ENCODE data around the gene MRPL36. TPM values are rescaled to one million over a fixed set of nuclear protein-coding genes. Genes with fewer than 3 reads are reported as not detected.
"Not testable (repeated sequence)": the region's sequence is repeated elsewhere in the genome, so short reads cannot be mapped to it uniquely, and the experiment has no call there.

The MRPL36 gene
- total RNA-seq, 1 experiment from 2014 or later = 96.3 TPM

DNA sequence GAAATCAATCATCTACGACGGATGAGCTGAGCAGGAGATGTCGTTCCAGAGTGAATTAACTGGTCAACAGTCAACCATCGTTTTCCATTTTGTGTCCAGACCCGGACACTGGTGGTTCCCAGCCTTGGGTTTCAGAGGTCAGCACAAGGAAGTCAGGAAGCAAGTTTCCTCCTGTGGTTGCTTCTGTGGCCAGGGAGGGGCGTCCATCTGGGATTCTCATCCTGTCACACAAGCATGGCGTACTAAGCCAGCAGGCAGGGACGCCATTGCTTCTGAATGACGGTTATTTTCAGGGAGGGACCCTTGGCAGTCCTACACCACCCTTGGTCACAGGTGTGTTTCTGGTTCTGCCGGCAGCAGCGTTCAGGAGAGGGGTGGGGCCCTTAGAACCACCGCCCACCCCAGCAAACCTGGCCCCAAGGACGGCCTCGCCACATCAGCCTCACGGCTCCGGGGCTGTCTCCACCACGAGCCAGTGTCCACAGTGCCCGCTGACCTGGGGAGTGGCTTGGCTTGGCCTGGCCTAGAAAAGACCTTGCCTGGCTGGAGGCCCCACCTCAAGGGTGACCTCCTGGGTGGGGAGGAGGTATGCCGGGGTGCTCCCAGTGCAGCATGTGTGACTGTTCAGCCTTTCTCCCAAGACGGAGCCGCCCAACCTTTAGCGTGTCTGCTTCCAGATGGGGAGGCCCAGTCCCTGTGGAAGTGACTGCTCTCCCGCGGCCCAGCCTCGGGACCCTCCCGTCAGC lies 26.8 kb upstream of the MRPL36 start:
- Histone ChIP-seq H3K36me3 (peaks cover 24% of the 10 kb centered on the region), H3K27me3 (replicated peaks) (0 out of 2 replicates have a peak, but pooled peaks cover 5% of the 10 kb centered on the region), H3K27ac (no peak overlapping the region), H3K4me3 (no peak overlapping the region), H3K4me1 (replicated peaks) (no peaks in the 10 kb centered on the region), H3K9me3 (replicated peaks) (no peaks in the 10 kb centered on the region)
- DNase-seq (ENCODE audit: low read depth in 1 of 2, low spot score in 2 of 2) = peak in 1 of 2 experiments; percentile 44

DNA sequence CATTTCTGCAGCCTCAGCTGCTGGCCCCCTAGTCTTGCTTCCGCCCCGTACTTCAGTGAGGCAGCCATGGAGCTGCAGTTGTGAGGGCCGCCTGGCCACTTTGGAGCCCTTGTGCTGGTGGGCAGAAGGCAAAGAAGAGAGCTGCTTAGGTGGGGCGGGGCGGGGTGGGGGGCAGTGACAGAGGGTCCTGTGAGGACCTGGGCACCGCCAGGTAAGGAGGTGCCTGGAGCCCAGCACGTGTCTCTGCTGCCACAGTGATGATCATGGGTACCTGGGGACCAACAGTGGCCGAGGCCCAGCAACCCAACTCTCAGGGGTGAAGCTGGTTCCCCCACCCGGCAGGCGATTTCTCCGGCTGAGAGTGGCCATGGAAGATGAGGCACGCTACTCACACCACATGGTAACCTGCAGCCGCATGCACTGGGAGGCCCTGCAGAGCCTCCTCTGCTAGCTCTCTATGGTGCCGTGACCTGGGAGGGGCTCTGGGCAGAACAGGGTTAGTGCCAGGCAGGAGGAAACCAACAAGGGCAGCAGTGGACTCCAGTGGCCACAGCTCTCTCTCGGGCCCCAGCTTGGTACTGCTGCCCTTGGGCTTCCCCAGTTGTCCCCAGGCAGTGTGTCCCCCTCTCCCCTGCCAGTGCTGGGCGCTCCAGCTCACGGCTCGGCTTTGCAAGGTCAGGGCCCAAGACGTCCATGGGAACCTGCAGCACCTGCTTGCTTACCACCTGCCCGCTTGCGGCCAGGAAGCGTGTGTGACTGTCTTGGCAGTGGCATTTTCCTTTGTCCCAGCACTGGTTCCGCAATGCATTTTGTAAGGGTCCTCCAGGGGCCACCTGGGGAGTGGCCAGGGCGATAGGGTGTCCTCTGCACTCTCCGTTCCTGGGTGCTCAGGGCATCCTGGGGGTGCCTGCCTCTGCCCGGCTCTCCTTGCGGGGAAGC lies 25.5 kb upstream of the MRPL36 start:
- no peaks in the 10 kb centered on the region for H3K9me3 ChIP-seq (replicated peaks)
- no peak for DNase-seq (ENCODE audit: low read depth in 1 of 2, low spot score in 2 of 2)
- 0 out of 2 replicates have a peak, but pooled peaks cover 2% of the 10 kb centered on the region for H3K27me3 ChIP-seq (replicated peaks)
- no peak overlapping the region for H3K27ac ChIP-seq
- peaks cover 36% of the 10 kb centered on the region for H3K36me3 ChIP-seq
- no peak overlapping the region for H3K4me3 ChIP-seq
- no peaks in the 10 kb centered on the region for H3K4me1 ChIP-seq (replicated peaks)

DNA sequence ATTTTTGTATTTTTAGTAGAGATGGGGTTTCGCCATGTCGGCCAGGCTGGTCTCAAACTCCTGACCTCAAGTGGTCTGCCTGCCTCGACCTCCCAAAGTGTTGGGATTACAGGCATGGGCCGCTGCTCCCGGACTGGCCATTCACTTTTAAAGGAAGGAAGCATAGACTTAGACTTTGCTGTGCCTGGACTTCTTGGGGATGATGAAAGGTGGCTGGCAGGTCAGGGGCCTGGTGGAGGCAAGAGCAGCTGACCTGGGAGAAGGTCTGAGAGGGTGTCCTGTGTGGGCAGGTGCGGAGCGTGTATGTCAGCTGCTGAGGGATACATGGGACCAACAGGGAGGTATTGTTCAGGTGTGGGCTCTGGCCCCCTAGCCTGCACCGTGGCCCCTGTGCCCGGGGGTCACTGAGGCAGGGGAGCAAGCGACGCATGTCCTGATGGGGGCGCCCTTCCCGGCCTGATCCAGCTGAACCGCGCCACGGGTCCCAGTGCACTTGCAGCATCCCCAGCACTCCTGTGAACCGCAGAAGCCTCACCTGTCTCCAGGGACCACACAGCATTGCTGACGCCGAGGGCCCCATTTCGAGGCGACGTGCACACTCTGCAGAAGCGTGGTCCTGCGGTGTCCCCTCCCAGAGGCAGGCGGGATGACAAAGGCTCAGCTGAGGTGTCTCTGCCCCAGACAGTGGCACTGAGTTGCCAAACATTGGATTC lies 24.6 kb upstream of the MRPL36 start:
- Histone ChIP-seq H3K4me3 (no peak overlapping the region), H3K27ac (no peak overlapping the region), H3K4me1 (replicated peaks) (no peaks in the 10 kb centered on the region), H3K27me3 (replicated peaks) (no peaks in the 10 kb centered on the region), H3K36me3 (peaks cover 42% of the 10 kb centered on the region), H3K9me3 (replicated peaks) (no peaks in the 10 kb centered on the region)
- no peak for DNase-seq (ENCODE audit: low read depth in 1 of 2, low spot score in 2 of 2)

DNA sequence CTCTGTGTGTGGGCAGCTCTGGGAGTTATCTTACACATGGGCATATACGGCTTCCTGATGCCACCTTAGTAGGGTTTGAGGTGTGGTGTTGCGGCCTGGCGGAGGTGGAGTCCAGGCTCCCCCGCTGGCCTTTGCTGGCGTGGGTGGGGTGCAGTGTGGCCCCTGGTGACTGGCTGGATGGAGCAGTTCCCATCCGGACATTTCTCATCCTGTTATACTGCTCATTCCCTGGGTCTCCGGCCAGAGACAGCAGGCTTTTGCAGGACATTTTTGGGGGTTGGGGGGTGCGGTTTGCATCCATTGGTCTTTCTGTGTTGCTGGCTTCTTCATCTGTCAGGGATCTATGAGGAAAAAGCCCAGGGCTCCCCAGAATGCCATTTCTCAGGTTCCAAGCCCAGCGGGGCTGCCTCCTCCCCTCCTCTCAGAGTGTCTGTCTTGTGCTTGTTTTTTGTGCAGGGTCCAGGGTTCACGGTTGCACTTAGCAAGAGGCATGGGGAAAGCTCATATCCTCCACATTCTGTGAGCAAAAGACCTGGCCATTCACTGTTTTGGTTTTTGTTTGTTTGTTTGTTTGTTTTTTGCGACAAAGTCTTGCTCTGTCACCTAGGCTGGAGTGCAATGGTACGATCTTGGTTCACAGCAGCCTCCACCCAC lies 23.9 kb upstream of the MRPL36 start:
- Histone ChIP-seq H3K27ac (no peak overlapping the region), H3K36me3 (peaks cover 49% of the 10 kb centered on the region), H3K27me3 (replicated peaks) (no peaks in the 10 kb centered on the region), H3K4me1 (replicated peaks) (no peaks in the 10 kb centered on the region), H3K9me3 (replicated peaks) (no peaks in the 10 kb centered on the region), H3K4me3 (no peak overlapping the region)
- DNase-seq (ENCODE audit: low read depth in 1 of 2, low spot score in 2 of 2) = no peak

DNA sequence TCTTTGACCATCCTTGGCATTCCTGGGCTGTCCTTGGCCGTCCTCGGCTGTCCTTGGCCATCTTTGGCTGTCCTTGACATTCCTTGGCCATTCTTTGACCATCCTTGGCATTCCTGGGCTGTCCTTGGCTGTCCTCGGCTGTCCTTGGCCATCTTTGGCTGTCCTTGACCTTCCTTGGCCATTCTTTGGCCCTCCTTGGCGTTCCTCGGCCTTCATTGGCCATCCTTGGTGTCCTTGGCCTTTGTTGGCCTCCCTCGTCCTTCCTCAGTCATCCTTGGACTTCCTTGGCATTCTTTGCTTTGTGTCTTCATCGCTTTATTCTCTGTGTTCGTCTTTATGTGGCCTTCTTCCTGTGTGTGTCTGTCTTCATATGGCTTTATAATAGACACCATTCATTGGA lies 22.2 kb upstream of the MRPL36 start:
- no peaks in the 10 kb centered on the region for H3K27me3 ChIP-seq (replicated peaks)
- no peaks in the 10 kb centered on the region for H3K9me3 ChIP-seq (replicated peaks)
- H3K4me1 ChIP-seq (replicated peaks) = no peaks in the 10 kb centered on the region
- DNase-seq (ENCODE audit: low read depth in 1 of 2, low spot score in 2 of 2) = no peak
- H3K27ac ChIP-seq = no peak overlapping the region
- peaks cover 64% of the 10 kb centered on the region for H3K36me3 ChIP-seq
- no peak overlapping the region for H3K4me3 ChIP-seq

DNA sequence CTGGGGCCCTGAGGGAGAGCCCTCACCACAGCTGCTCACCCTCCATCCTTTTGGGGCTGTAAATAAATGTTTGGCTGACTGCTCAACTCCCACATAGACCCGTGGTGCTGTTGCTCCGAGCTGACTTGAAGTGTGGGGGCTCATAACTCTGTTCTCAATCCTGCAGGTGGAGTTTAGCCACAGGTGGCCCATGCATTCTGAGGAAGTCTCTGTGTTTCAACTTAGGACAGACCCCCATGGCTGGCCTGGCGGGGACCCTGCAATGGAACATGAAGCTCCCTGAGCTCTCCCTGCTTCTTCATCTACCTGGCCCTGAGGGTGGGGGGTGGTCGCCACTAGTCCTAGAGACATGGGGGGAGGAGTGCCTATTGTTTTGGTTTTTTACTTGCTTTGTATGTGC lies 21.3 kb upstream of the MRPL36 start:
- Histone ChIP-seq H3K27ac (no peak overlapping the region), H3K4me1 (replicated peaks) (no peaks in the 10 kb centered on the region), H3K36me3 (peaks cover 69% of the 10 kb centered on the region), H3K4me3 (no peak overlapping the region), H3K9me3 (replicated peaks) (no peaks in the 10 kb centered on the region), H3K27me3 (replicated peaks) (no peaks in the 10 kb centered on the region)
- no peak for DNase-seq (ENCODE audit: low read depth in 1 of 2, low spot score in 2 of 2)

DNA sequence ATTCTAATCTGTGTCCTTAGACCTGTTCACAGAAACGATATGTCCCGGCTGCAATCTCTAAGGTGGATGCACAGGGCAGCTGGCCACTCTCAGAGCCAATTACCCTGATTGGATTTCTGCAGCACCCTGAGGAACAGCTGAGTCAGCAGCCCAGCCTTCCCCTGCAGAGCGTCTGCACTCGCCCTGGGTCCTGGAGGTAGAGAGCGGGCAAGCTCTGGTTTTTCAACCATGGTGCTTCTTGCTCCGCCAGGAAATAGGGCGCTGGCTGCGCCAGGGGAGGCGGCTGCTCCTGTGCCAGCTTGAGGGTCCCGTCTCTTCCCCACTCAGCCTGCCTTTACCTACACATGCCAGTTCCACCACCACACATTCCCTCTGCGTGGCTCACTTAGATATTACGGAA lies 20.7 kb upstream of the MRPL36 start:
- Histone ChIP-seq H3K4me1 (replicated peaks) (no peaks in the 10 kb centered on the region), H3K27me3 (replicated peaks) (no peaks in the 10 kb centered on the region), H3K9me3 (replicated peaks) (no peaks in the 10 kb centered on the region), H3K4me3 (no peak overlapping the region), H3K27ac (no peak overlapping the region), H3K36me3 (peaks cover 69% of the 10 kb centered on the region)
- DNase-seq (ENCODE audit: low read depth in 1 of 2, low spot score in 2 of 2) = no peak

DNA sequence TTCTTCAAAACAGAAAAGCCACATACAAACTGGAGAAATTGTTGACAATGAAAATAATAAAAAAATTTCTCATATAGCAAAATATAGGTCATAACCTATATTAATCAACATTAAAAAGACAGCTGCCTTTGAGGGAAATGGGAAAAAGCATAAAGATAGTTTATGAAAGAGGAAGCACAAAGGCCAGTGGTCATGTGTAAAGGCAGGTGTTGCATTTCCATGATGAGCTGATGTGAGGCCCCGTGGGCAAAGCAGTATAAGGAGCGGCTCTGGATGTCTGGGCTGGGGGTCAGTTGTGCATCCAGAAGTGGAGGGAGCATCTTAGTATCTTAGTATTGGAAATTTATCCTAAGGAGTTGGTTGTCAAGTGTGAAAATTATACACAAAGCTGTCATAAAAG lies 19.8 kb upstream of the MRPL36 start:
- Histone ChIP-seq H3K4me3 (no peak overlapping the region), H3K27me3 (replicated peaks) (no peaks in the 10 kb centered on the region), H3K27ac (no peak overlapping the region), H3K9me3 (replicated peaks) (no peaks in the 10 kb centered on the region), H3K36me3 (peaks cover 76% of the 10 kb centered on the region), H3K4me1 (replicated peaks) (no peaks in the 10 kb centered on the region)
- DNase-seq (ENCODE audit: low read depth in 1 of 2, low spot score in 2 of 2) = no peak

DNA sequence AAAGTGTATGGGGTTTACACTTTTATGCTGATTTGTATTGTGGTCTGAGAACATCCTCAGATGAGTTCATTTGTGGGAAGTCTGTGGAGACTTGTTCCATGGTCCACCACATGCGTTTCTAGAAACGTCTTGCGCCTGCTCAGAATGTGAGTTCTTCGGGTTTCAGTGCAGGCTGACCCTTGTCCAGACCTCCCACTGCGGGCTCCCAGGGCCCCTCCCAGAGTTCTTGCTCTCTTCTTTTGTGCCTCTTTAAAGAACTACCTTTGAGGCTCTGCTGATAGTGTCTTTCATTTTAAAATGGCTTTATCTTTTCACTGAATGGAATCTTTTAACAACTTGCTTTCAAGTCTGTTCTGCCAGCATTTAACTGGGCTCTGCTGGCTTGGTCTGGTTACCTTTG lies 19.1 kb upstream of the MRPL36 start:
- Histone ChIP-seq H3K9me3 (replicated peaks) (no peaks in the 10 kb centered on the region), H3K36me3 (peaks cover 76% of the 10 kb centered on the region), H3K4me1 (replicated peaks) (no peaks in the 10 kb centered on the region), H3K27me3 (replicated peaks) (no peaks in the 10 kb centered on the region), H3K4me3 (no peak overlapping the region), H3K27ac (no peak overlapping the region)
- no peak for DNase-seq (ENCODE audit: low read depth in 1 of 2, low spot score in 2 of 2)

DNA sequence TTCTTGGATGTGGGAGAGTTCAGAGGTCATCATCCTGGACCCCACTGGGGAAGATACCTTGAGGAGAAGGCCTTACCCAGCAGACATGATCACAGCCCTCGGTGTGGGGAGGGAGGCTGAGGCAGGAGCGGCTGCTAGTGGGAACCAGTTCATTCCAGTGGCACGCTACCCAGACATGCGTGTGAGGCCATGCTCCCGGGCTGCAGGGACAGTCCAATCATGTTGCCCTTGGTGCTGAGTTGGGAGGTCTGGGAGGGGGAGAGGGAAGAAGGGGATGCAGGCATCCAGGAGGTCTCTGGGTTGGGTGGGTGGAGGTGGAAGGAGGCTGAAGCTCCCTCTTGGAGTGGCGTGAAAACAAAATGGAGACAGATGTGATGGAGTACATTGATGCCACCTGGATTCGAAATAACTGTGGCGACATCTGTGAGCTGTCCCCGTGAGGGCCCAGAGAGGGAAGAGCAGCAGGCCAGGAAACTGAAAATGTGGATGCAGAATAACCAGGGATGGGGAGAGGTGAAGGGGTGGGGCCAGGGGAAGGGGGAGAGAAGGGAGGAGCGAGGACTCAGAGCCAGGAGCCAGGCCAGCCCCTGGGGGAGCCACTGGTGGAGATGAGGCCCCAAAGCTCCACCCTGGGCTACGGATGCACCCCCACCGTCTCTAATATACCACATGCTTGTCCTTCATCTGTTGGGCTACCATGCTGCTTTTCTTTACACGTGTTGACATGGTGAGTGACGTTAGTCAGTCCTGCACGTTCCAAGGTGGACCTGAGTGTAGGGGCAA lies 17.8 kb upstream of the MRPL36 start:
- Histone ChIP-seq H3K27ac (no peak overlapping the region), H3K4me3 (no peak overlapping the region), H3K27me3 (replicated peaks) (no peaks in the 10 kb centered on the region), H3K9me3 (replicated peaks) (no peaks in the 10 kb centered on the region), H3K4me1 (replicated peaks) (no peaks in the 10 kb centered on the region), H3K36me3 (peaks cover 87% of the 10 kb centered on the region)
- DNase-seq (ENCODE audit: low read depth in 1 of 2, low spot score in 2 of 2) = no peak

DNA sequence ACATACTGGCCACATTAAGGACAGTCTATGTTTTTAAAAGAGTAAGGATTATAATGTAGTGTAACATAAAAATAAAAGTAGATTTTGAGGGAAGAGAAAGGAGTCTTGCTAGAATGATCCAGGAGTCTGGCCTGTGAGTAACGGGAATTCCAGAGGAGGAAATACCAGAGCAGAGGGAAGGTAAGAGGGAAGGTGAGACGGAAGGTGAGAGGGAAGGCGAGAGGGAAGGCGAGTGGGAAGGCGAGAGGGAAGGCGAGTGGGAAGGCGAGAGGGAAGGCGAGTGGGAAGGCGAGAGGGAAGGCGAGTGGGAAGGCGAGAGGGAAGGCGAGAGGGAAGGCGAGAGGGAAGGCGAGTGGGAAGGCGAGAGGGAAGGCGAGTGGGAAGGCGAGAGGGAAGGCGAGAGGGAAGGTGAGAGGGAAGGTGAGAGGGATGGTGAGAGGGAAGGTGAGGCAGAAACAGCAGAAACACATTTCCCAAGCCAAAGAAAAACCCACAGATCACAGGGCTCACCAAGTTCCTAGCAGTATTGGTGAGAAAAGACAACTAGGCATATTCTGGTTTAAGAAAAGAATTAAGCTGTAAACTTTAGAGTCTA lies 17.0 kb upstream of the MRPL36 start:
- not testable (repeated sequence) for H3K27ac ChIP-seq; DNase-seq (ENCODE audit: low read depth in 1 of 2, low spot score in 2 of 2); H3K4me3 ChIP-seq; H3K9me3 ChIP-seq (replicated peaks); H3K4me1 ChIP-seq (replicated peaks); H3K27me3 ChIP-seq (replicated peaks)
- H3K36me3 ChIP-seq = peaks cover 90% of the 10 kb centered on the region

DNA sequence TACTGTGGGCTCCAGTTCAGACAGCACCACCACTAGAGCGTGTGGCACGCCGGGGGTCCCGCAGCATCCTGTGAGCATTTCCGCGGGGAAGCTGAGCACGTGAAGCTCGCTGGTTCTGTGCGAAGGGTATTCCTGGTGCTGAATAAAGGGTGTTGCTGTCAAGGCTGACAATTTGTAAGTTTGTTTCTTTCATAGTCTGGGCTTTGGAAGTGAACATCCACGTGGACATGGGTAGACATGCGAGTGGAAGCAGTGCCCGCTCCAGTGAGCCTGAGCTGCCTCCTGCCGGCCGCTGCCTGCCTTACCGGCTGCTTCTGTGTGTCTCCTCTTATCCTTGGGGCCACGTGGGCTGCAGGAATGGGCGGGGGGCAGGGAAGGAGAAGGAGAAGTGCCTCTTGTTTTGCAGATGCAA lies 16.2 kb upstream of the MRPL36 start:
- DNase-seq (ENCODE audit: low read depth in 1 of 2, low spot score in 2 of 2) = no peak
- Histone ChIP-seq H3K36me3 (peaks cover 90% of the 10 kb centered on the region), H3K9me3 (replicated peaks) (no peaks in the 10 kb centered on the region), H3K4me1 (replicated peaks) (no peaks in the 10 kb centered on the region), H3K27me3 (replicated peaks) (no peaks in the 10 kb centered on the region), H3K27ac (no peak overlapping the region), H3K4me3 (no peak overlapping the region)

Data from SJSA1 (cell line).